WI38 (cell line): ENCODE measurements around the gene TLCD5.

ENCODE experiments used
- H3K4me3 ChIP-seq: 2 replicates; pipeline ENCODE4 v1.5.1; 2011; ENCODE audit warnings: low read depth, mild to moderate bottlenecking, control low read depth, low read length
- CTCF ChIP-seq: IDR thresholded peaks from 2 replicates; pipeline ENCODE4 v1.5.1; 2012; ENCODE audit warnings: low read depth, mild to moderate bottlenecking, control low read depth, low read length

Gene TLCD5

GRCh38 chr11:120308081-120308480 lies 17.0 kb upstream of the TLCD5 start:
- TF ChIP-seq CTCF = no peak
- no peak overlapping the region for H3K4me3 ChIP-seq

GRCh38 chr11:120310870-120311269 lies 14.2 kb upstream of the TLCD5 start:
- no peak overlapping the region for H3K4me3 ChIP-seq
- no peak for TF ChIP-seq CTCF

- no peak overlapping the region for H3K4me3 ChIP-seq
- no peak for TF ChIP-seq CTCF
Measured at GRCh38 chr11:120314861-120315260, 10.2 kb upstream of the TLCD5 start.

GRCh38 chr11:120316880-120317688 lies 8.0 kb upstream of the TLCD5 start:
- H3K4me3 ChIP-seq = no peak overlapping the region
- TF ChIP-seq CTCF = no peak

GRCh38 chr11:120317689-120318480 lies 7.2 kb upstream of the TLCD5 start:
- TF ChIP-seq CTCF = no peak
- H3K4me3 ChIP-seq = no peak overlapping the region

GRCh38 chr11:120318906-120319305 lies 6.2 kb upstream of the TLCD5 start:
- no peak for TF ChIP-seq CTCF
- H3K4me3 ChIP-seq = no peak overlapping the region

GRCh38 chr11:120326228-120326627 lies 1.1 kb downstream of the TLCD5 start:
- no peak for TF ChIP-seq CTCF
- peak overlapping the region; percentile 76 for H3K4me3 ChIP-seq
